Ectodermal cell (in vitro differentiated cells): ENCODE measurements around the gene RARA.

Experiments
- H3K27ac ChIP-seq: 2 replicates; pipeline ENCODE4 v1.7.0; 2013; ENCODE audit warnings: mild to moderate bottlenecking, low read depth, low read length; ENCODE audit not compliant: insufficient read depth, poor library complexity, severe bottlenecking
- H3K27me3 ChIP-seq: 2 replicates; pipeline ENCODE4 v1.7.0; 2013; ENCODE audit warnings: mild to moderate bottlenecking, low read length; ENCODE audit not compliant: insufficient read depth, control insufficient read depth, poor library complexity, severe bottlenecking
- H3K36me3 ChIP-seq: one replicate; pipeline ENCODE4 v1.7.0; 2013; ENCODE audit warnings: low read length; ENCODE audit not compliant: control insufficient read depth, insufficient read depth
- H3K4me1 ChIP-seq: one replicate; pipeline ENCODE4 v1.7.0; 2013; ENCODE audit warnings: low read length; ENCODE audit not compliant: control insufficient read depth, insufficient read depth
- H3K4me3 ChIP-seq: 2 replicates; pipeline ENCODE4 v1.7.0; 2013; ENCODE audit warnings: low read depth, low read length, control low read depth; ENCODE audit not compliant: insufficient read depth
- H3K9me3 ChIP-seq: 2 replicates; pipeline ENCODE4 v1.7.0; 2013; ENCODE audit warnings: mild to moderate bottlenecking, low read length, moderate library complexity; ENCODE audit not compliant: control insufficient read depth
- WGBS, 2 experiments: methylation state at CpG; one replicate each; pipeline ENCODE4 v1.1.7; 2013; ENCODE audit warnings: missing lambda C conversion rate in 2 of 2; 5-methylcytosine and 5-hydroxymethylcytosine counted together

The RARA gene

DNA sequence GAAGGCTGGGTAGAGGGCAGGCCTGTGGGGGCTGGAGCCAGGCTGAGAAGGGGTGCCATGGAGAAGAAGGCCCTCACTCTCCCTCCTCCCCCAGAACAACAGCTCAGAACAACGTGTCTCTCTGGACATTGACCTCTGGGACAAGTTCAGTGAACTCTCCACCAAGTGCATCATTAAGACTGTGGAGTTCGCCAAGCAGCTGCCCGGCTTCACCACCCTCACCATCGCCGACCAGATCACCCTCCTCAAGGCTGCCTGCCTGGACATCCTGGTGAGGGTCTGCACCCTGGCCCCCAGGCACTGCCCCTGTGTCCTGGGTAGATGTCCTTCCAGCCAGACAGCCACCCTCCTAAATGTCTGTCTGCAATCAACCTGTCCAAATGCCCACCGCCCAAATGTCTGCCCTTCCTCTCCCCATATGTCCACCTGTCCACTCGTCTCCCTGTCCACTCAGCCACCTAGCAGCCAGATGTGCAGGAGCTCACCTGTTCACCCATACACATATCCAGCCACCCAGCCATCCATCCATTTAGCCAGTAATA lies 43.3 kb downstream of the RARA start:
- H3K27ac ChIP-seq: no peak overlapping the region
- no peaks in the 10 kb centered on the region for H3K36me3 ChIP-seq
- H3K9me3 ChIP-seq: no peaks in the 10 kb centered on the region
- WGBS, 2 experiments: 94% methylated on average over 7 of the region's 7 CpGs
- peaks cover 49% of the 10 kb centered on the region for H3K4me1 ChIP-seq
- H3K4me3 ChIP-seq: no peak overlapping the region
- peaks cover 3% of the 10 kb centered on the region for H3K27me3 ChIP-seq

GRCh38 chr17:40352779-40353394 lies 43.9 kb downstream of the RARA start:
- Histone ChIP-seq H3K36me3 (no peaks in the 10 kb centered on the region), H3K9me3 (no peaks in the 10 kb centered on the region), H3K4me3 (no peak overlapping the region), H3K27ac (no peak overlapping the region), H3K27me3 (peaks cover 3% of the 10 kb centered on the region), H3K4me1 (peaks cover 44% of the 10 kb centered on the region)
- 77 to 82% methylated on average over 9 of the region's 9 CpGs for WGBS, 2 experiments

- H3K9me3 ChIP-seq: no peaks in the 10 kb centered on the region
- no peaks in the 10 kb centered on the region for H3K27me3 ChIP-seq
- 89 to 90% methylated on average over 30 of the region's 30 CpGs for WGBS, 2 experiments
- H3K27ac ChIP-seq: no peak overlapping the region
- no peaks in the 10 kb centered on the region for H3K36me3 ChIP-seq
- H3K4me1 ChIP-seq: peaks cover 28% of the 10 kb centered on the region
- no peak overlapping the region for H3K4me3 ChIP-seq
Observed at GRCh38 chr17:40354221-40355122, 45.5 kb downstream of the RARA start.

GRCh38 chr17:40355123-40355803 lies 46.3 kb downstream of the RARA start:
- H3K27ac ChIP-seq: no peak overlapping the region
- H3K36me3 ChIP-seq: no peaks in the 10 kb centered on the region
- H3K9me3 ChIP-seq: no peaks in the 10 kb centered on the region
- WGBS, 2 experiments: 64 to 65% methylated on average over 29 of the region's 29 CpGs
- H3K4me3 ChIP-seq: no peak overlapping the region
- H3K4me1 ChIP-seq: peaks cover 20% of the 10 kb centered on the region
- no peaks in the 10 kb centered on the region for H3K27me3 ChIP-seq

DNA sequence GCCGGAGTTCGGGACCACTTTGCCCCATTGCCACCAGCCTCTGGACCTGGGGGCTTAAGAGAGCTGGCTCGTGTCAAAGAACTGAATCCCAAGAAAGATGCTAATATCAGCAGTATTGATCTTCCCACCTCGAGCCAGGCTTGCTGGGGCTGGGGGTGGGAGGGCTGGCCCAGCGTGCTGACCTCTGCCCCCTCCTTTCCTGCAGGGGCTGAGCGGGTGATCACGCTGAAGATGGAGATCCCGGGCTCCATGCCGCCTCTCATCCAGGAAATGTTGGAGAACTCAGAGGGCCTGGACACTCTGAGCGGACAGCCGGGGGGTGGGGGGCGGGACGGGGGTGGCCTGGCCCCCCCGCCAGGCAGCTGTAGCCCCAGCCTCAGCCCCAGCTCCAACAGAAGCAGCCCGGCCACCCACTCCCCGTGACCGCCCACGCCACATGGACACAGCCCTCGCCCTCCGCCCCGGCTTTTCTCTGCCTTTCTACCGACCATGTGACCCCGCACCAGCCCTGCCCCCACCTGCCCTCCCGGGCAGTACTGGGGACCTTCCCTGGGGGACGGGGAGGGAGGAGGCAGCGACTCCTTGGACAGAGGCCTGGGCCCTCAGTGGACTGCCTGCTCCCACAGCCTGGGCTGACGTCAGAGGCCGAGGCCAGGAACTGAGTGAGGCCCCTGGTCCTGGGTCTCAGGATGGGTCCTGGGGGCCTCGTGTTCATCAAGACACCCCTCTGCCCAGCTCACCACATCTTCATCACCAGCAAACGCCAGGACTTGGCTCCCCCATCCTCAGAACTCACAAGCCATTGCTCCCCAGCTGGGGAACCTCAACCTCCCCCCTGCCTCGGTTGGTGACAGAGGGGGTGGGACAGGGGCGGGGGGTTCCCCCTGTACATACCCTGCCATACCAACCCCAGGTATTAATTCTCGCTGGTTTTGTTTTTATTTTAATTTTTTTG lies 47.1 kb downstream of the RARA start:
- H3K4me3 ChIP-seq: no peak overlapping the region
- H3K36me3 ChIP-seq: no peaks in the 10 kb centered on the region
- no peaks in the 10 kb centered on the region for H3K9me3 ChIP-seq
- no peak overlapping the region for H3K27ac ChIP-seq
- WGBS, 2 experiments: 82 to 84% methylated on average over 31 to 32 of the region's 33 CpGs
- H3K4me1 ChIP-seq: peaks cover 13% of the 10 kb centered on the region
- H3K27me3 ChIP-seq: peaks cover 6% of the 10 kb centered on the region

DNA sequence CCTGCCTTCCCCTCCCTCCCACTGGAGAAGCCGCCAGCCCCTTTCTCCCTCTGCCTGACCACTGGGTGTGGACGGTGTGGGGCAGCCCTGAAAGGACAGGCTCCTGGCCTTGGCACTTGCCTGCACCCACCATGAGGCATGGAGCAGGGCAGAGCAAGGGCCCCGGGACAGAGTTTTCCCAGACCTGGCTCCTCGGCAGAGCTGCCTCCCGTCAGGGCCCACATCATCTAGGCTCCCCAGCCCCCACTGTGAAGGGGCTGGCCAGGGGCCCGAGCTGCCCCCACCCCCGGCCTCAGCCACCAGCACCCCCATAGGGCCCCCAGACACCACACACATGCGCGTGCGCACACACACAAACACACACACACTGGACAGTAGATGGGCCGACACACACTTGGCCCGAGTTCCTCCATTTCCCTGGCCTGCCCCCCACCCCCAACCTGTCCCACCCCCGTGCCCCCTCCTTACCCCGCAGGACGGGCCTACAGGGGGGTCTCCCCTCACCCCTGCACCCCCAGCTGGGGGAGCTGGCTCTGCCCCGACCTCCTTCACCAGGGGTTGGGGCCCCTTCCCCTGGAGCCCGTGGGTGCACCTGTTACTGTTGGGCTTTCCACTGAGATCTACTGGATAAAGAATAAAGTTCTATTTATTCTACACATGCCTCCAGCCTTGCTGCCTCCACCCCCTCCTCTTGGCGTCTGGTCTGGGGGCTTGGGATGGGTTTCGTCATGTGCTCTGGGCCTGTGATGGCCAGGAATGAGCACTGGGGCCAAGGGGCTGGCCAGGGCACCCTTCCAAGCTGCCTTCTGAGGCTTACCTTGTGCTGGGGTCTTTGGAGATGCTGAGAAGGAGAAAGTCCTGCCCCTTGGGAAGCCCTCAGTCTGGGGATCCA lies 48.3 kb downstream of the RARA start:
- WGBS, 2 experiments: 87 to 92% methylated on average over 17 to 19 of the region's 19 CpGs
- Histone ChIP-seq H3K27ac (no peak overlapping the region), H3K36me3 (no peaks in the 10 kb centered on the region), H3K27me3 (peaks cover 16% of the 10 kb centered on the region), H3K4me3 (no peak overlapping the region), H3K9me3 (no peaks in the 10 kb centered on the region), H3K4me1 (peaks cover 5% of the 10 kb centered on the region)

GRCh38 chr17:40358323-40359038 lies 49.5 kb downstream of the RARA start:
- H3K4me3 ChIP-seq: no peak overlapping the region
- WGBS, 2 experiments: 22% methylated on average over 15 to 17 of the region's 17 CpGs
- peaks cover 29% of the 10 kb centered on the region for H3K27me3 ChIP-seq
- peak overlapping the region; percentile 8 for H3K27ac ChIP-seq
- H3K36me3 ChIP-seq: no peaks in the 10 kb centered on the region
- H3K9me3 ChIP-seq: no peaks in the 10 kb centered on the region
- H3K4me1 ChIP-seq: peaks cover 3% of the 10 kb centered on the region

DNA sequence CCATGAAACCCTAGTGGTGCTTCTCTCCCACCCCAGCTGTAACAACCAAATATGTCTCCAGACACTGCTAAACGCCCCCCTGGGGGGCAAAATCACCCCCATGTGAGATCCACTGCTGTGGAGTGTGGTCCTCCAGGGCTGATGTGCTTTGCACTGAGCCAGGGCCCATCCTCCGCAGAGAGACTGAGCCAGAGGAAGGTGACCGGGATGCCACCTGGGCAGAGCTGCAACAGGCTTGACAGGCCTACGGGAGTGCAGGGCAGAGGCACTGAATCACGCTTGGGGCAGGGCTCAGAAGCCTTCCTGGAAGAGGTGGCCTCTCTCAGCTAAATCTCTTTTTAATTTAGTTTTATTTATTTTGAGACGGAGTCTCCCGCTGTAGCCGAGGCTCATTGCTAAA lies 51.1 kb downstream of the RARA start:
- H3K27me3 ChIP-seq: peaks cover 41% of the 10 kb centered on the region
- no peaks in the 10 kb centered on the region for H3K9me3 ChIP-seq
- 82 to 89% methylated on average over 5 to 8 of the region's 8 CpGs for WGBS, 2 experiments
- H3K4me1 ChIP-seq: peaks cover 10% of the 10 kb centered on the region
- H3K4me3 ChIP-seq: no peak overlapping the region
- H3K36me3 ChIP-seq: no peaks in the 10 kb centered on the region
- no peak overlapping the region for H3K27ac ChIP-seq
